HEK293 (cell line): ENCODE results near the gene NRTN.

Source experiments
- CTCF ChIA-PET: fragments of 350-600 bp; formaldehyde crosslinking; extraction: SDS; loops from one replicate; lab custom pipeline; 2021; ENCODE audit warnings: antibody characterized with exemption; lab: Yijun Ruan, JAX
- POLR2A ChIA-PET: fragments of 300-600 bp; formaldehyde crosslinking; extraction: SDS; loops from one replicate; lab custom pipeline; 2020; ENCODE audit warnings: antibody characterized with exemption, inconsistent platforms; lab: Yijun Ruan, JAX
- H3K27ac ChIP-seq: fragments of 200-500 bp; sonication (Bioruptor generic); 2 replicates; pipeline ENCODE4 v1.5.1; 2014; ENCODE audit warnings: low read depth, low read length, control low read depth, inconsistent platforms; ENCODE audit errors: extremely low read depth
- H3K36me3 ChIP-seq, 2 experiments: fragments of 200-500 bp in 1 of 2; sonication (Bioruptor generic) in 1 of 2; 1 replicate in 1 of 2; 2 replicates in 1 of 2; pipeline ENCODE4 v1.5.1; 2014 to 2017; ENCODE audit warnings: inconsistent platforms in 2 of 2, low read length in 2 of 2; ENCODE audit not compliant: control insufficient read depth in 2 of 2, insufficient read depth in 1 of 2
- H3K4me1 ChIP-seq: fragments of 200-500 bp; sonication (Bioruptor generic); 2 replicates; pipeline ENCODE4 v1.5.1; 2014; ENCODE audit warnings: mild to moderate bottlenecking, low read length, inconsistent platforms; ENCODE audit not compliant: control insufficient read depth, insufficient read depth
- H3K4me3 ChIP-seq: 2 replicates; pipeline ENCODE4 v1.5.1; 2011; ENCODE audit warnings: low read depth, mild to moderate bottlenecking, control low read depth, low read length, moderate library complexity
- H3K9me3 ChIP-seq: fragments of 200-500 bp; sonication (Bioruptor generic); 2 replicates; pipeline ENCODE4 v1.5.1; 2014; ENCODE audit warnings: low read depth, low read length, inconsistent platforms; ENCODE audit not compliant: control insufficient read depth, insufficient read depth
- HOXD13 ChIP-seq: sonication (generic); formaldehyde crosslinking; IDR thresholded peaks from 2 replicates; pipeline ENCODE4 v1.8.0; 2022; ENCODE audit warnings: missing genetic modification reagents, borderline replicate concordance
- KLF9 ChIP-seq: fragments of 450-650 bp; formaldehyde crosslinking; IDR thresholded peaks from 2 replicates; pipeline ENCODE4 v1.5.1; 2016; ENCODE audit warnings: missing biosample characterization, missing genetic modification characterization, low read depth
- MZF1 ChIP-seq: fragments of 450-650 bp; formaldehyde crosslinking; IDR thresholded peaks from 2 replicates; pipeline ENCODE4 v1.5.1; 2017; ENCODE audit warnings: missing biosample characterization, missing genetic modification characterization, borderline replicate concordance
- RBAK ChIP-seq: fragments of 450-650 bp; formaldehyde crosslinking; IDR thresholded peaks from 2 replicates; pipeline ENCODE4 v1.5.1; 2016; ENCODE audit warnings: missing biosample characterization, missing genetic modification characterization
- SALL2 ChIP-seq: fragments of 450-650 bp; formaldehyde crosslinking; IDR thresholded peaks from 2 replicates; pipeline ENCODE4 v1.5.0; 2017; ENCODE audit warnings: missing biosample characterization, mild to moderate bottlenecking, missing genetic modification characterization, borderline replicate concordance
- SP7 ChIP-seq: fragments of 450-650 bp; formaldehyde crosslinking; IDR thresholded peaks from 2 replicates; pipeline ENCODE4 v1.5.1; 2016; ENCODE audit warnings: missing biosample characterization, missing genetic modification characterization
- ZFHX2 ChIP-seq: fragments of 450-650 bp; formaldehyde crosslinking; conservative IDR thresholded peaks from 2 replicates; pipeline ENCODE4 v1.5.1; 2016; ENCODE audit warnings: missing biosample characterization, missing genetic modification characterization
- ZNF10 ChIP-seq: fragments of 450-650 bp; formaldehyde crosslinking; IDR thresholded peaks from 2 replicates; pipeline ENCODE4 v1.5.1; 2017; ENCODE audit warnings: missing biosample characterization, missing genetic modification characterization
- ZNF184 ChIP-seq: fragments of 450-650 bp; IDR thresholded peaks from 2 replicates; pipeline ENCODE4 v1.5.1; 2018; ENCODE audit warnings: missing biosample characterization, mild to moderate bottlenecking, missing genetic modification characterization
- ZNF221 ChIP-seq: fragments of 450-650 bp; formaldehyde crosslinking; IDR thresholded peaks from 2 replicates; pipeline ENCODE4 v1.5.1; 2017; ENCODE audit warnings: missing biosample characterization, missing genetic modification characterization, borderline replicate concordance
- ZNF26 ChIP-seq: fragments of 450-650 bp; formaldehyde crosslinking; IDR thresholded peaks from 2 replicates; pipeline ENCODE4 v1.5.1; 2016; ENCODE audit warnings: missing biosample characterization, missing genetic modification characterization
- ZNF280D ChIP-seq: fragments of 450-650 bp; formaldehyde crosslinking; IDR thresholded peaks from 2 replicates; pipeline ENCODE4 v1.5.1; 2016; ENCODE audit warnings: missing biosample characterization, missing genetic modification characterization
- ZNF335 ChIP-seq: fragments of 450-650 bp; formaldehyde crosslinking; conservative IDR thresholded peaks from 2 replicates; pipeline ENCODE4 v1.5.1; 2016; ENCODE audit warnings: missing biosample characterization, missing genetic modification characterization
- ZNF366 ChIP-seq: fragments of 450-650 bp; formaldehyde crosslinking; conservative IDR thresholded peaks from 2 replicates; pipeline ENCODE4 v1.5.1; 2016; ENCODE audit warnings: missing biosample characterization, missing genetic modification characterization
- ZNF48 ChIP-seq: fragments of 450-650 bp; formaldehyde crosslinking; IDR thresholded peaks from 2 replicates; pipeline ENCODE4 v1.5.1; 2016; ENCODE audit warnings: missing biosample characterization, missing genetic modification characterization
- ZNF501 ChIP-seq: fragments of 450-650 bp; formaldehyde crosslinking; IDR thresholded peaks from 2 replicates; pipeline ENCODE4 v1.5.1; 2016; ENCODE audit warnings: missing biosample characterization, missing genetic modification characterization
- ZNF510 ChIP-seq: fragments of 450-650 bp; formaldehyde crosslinking; IDR thresholded peaks from 2 replicates; pipeline ENCODE4 v1.5.1; 2018; ENCODE audit warnings: mild to moderate bottlenecking, missing genetic modification characterization, missing biosample characterization; ENCODE audit not compliant: insufficient replicate concordance
- ZNF544 ChIP-seq: fragments of 450-650 bp; formaldehyde crosslinking; IDR thresholded peaks from 2 replicates; pipeline ENCODE4 v1.5.0; 2017; ENCODE audit warnings: missing biosample characterization, missing genetic modification characterization
- ZNF623 ChIP-seq: fragments of 450-650 bp; formaldehyde crosslinking; IDR thresholded peaks from 2 replicates; pipeline ENCODE4 v1.5.1; 2016; ENCODE audit warnings: missing biosample characterization, missing genetic modification characterization
- ZNF639 ChIP-seq: fragments of 450-650 bp; formaldehyde crosslinking; IDR thresholded peaks from 2 replicates; pipeline ENCODE4 v1.5.1; 2016; ENCODE audit warnings: missing biosample characterization, missing genetic modification characterization
- ZNF660 ChIP-seq: fragments of 450-650 bp; IDR thresholded peaks from 2 replicates; pipeline ENCODE4 v1.5.1; 2018; ENCODE audit warnings: missing biosample characterization, mild to moderate bottlenecking, missing genetic modification characterization
- ZNF677 ChIP-seq: fragments of 450-650 bp; IDR thresholded peaks from 2 replicates; pipeline ENCODE4 v1.5.0; 2018; ENCODE audit warnings: missing biosample characterization, mild to moderate bottlenecking, missing genetic modification characterization, moderate library complexity
- ZNF776 ChIP-seq: fragments of 450-650 bp; formaldehyde crosslinking; IDR thresholded peaks from 2 replicates; pipeline ENCODE4 v1.5.0; 2017; ENCODE audit warnings: missing biosample characterization, missing genetic modification characterization, borderline replicate concordance
- TF ChIP-seq, protein P1 (sequence below): fragments of 450-650 bp; formaldehyde crosslinking; IDR thresholded peaks from 2 replicates; pipeline ENCODE4 v1.5.1; 2016; ENCODE audit warnings: missing biosample characterization, missing genetic modification characterization

The NRTN gene

GRCh38 chr19:5793188-5793587 is 11.7 kb upstream of the NRTN start (continued):
- TF ChIP-seq KLF9 (tag by site-specific recombination) (no peak), ZNF677 (tag by site-specific recombination) (no peak), ZNF221 (tag by site-specific recombination) (no peak), SALL2 (no peak)

GRCh38 chr19:5795382-5795919 is 9.4 kb upstream of the NRTN start:
- Histone ChIP-seq H3K4me3 (no peak overlapping the region), H3K36me3 (no peaks in the 10 kb centered on the region), H3K4me1 (no peaks in the 10 kb centered on the region), H3K9me3 (no peaks in the 10 kb centered on the region), H3K27ac (no peak overlapping the region)
- no peak for TF ChIP-seq MZF1 (tag by site-specific recombination)
- no peak for TF ChIP-seq ZNF660
- TF ChIP-seq ZNF366 (tag by site-specific recombination): no peak
- TF ChIP-seq ZNF335: no peak
- TF ChIP-seq, protein P1, sequence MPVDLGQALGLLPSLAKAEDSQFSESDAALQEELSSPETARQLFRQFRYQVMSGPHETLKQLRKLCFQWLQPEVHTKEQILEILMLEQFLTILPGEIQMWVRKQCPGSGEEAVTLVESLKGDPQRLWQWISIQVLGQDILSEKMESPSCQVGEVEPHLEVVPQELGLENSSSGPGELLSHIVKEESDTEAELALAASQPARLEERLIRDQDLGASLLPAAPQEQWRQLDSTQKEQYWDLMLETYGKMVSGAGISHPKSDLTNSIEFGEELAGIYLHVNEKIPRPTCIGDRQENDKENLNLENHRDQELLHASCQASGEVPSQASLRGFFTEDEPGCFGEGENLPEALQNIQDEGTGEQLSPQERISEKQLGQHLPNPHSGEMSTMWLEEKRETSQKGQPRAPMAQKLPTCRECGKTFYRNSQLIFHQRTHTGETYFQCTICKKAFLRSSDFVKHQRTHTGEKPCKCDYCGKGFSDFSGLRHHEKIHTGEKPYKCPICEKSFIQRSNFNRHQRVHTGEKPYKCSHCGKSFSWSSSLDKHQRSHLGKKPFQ (tag by site-specific recombination): no peak
- TF ChIP-seq ZNF639 (tag by site-specific recombination): no peak
- no peak for TF ChIP-seq ZNF501
- TF ChIP-seq HOXD13 (CRISPR knock-in tag): no peak
- no peak for TF ChIP-seq RBAK (tag by site-specific recombination)
- no peak for TF ChIP-seq ZNF510 (tag by site-specific recombination)
- no peak for TF ChIP-seq ZNF544 (tag by site-specific recombination)
- TF ChIP-seq ZNF26 (tag by site-specific recombination): no peak
- no peak for TF ChIP-seq ZNF623 (tag by site-specific recombination)
- TF ChIP-seq ZNF184 (tag by site-specific recombination): no peak
- TF ChIP-seq ZFHX2 (tag by site-specific recombination): no peak
- TF ChIP-seq ZNF776 (tag by site-specific recombination): no peak
- no peak for TF ChIP-seq ZNF48 (tag by site-specific recombination)
- TF ChIP-seq SP7 (tag by site-specific recombination): no peak
- no peak for TF ChIP-seq ZNF10 (tag by site-specific recombination)
- no peak for TF ChIP-seq ZNF280D (tag by site-specific recombination)
- ChIA-PET POLR2A (interaction anchor here (0.6 kb wide), 1 partner anchor 133 kb away, joined by 3 read pairs; no protein-coding TSS in a partner anchor), CTCF (interaction anchor here (1.0 to 3.9 kb wide), 4 partner anchors 8 to 97 kb away, joined by 3 to 41 read pairs (median 14); partner anchors contain the start of gene NRTN)
